Diencephalon (tissue), 1 donor: ENCODE data around the gene GADL1. TPM values are rescaled to one million over a fixed set of nuclear protein-coding genes. Genes with fewer than 3 reads are reported as not detected.

Experiments
- total RNA-seq: library from RNA; depleted of rRNA; stranded (reverse); fragments of >200 nt; gene quantifications from one replicate; pipeline ENCODE4 v1.2.3, GENCODE V29; 2014

Gene GADL1
- total RNA-seq, result 4.8 TPM

GRCh38 chr3:30894521-30895251, at the start of gene GADL1:
TSS of gene GADL1 (minus strand) at chr3:30894661. CDS start at chr3:30894614, 47 bp downstream.

